Ovary (tissue), 10 donors: Measurements from ENCODE around the gene COL28A1. TPM values are rescaled to one million over a fixed set of nuclear protein-coding genes. Genes with fewer than 3 reads are reported as not detected.

Experiments
- DNase-seq, 5 donors: peaks; one replicate each; pipeline ENCODE4 v3.0.0-alpha.2; 2019 to 2020
- H3K27ac ChIP-seq, 2 donors: fragments of 200-600 bp; one replicate each; pipeline versions ENCODE4 v1.5.1 to v1.8.0; 2019 to 2022
- H3K27me3 ChIP-seq: fragments of 200-600 bp; one replicate; pipeline ENCODE4 v1.8.0; 2022
- H3K36me3 ChIP-seq: fragments of 200-600 bp; sonication (generic); one replicate; pipeline ENCODE4 v1.5.1; 2019
- H3K4me1 ChIP-seq: one replicate; pipeline ENCODE4 v1.8.1; 2013; ENCODE audit warnings: mild to moderate bottlenecking, moderate library complexity; ENCODE audit not compliant: insufficient read depth
- H3K4me3 ChIP-seq: fragments of 200-600 bp; sonication (generic); one replicate; pipeline ENCODE4 v1.5.1; 2017
- H3K9me3 ChIP-seq, 2 donors: fragments of 200-600 bp in 1 of 2; sonication (generic) in 1 of 2; one replicate each; pipeline versions ENCODE4 v1.5.1 to v1.8.1; 2013 to 2019; ENCODE audit warnings: mild to moderate bottlenecking in 1 of 2, moderate library complexity in 1 of 2
- CTCF ChIP-seq, 3 donors: fragments of 450-650 bp in 2 of 3; fragments of 200-600 bp in 1 of 3; IDR thresholded peaks; one replicate each; pipeline versions ENCODE4 v1.5.1 to v1.8.0; 2016 to 2022; ENCODE audit warnings: antibody characterized with exemption in 3 of 3, mild to moderate bottlenecking in 1 of 3
- EP300 ChIP-seq: sonication (generic); formaldehyde crosslinking; IDR thresholded peaks from one replicate; pipeline ENCODE4 v1.6.1; 2017; ENCODE audit warnings: antibody characterized with exemption
- POLR2A ChIP-seq: fragments of 450-650 bp; IDR thresholded peaks from one replicate; pipeline ENCODE4 v1.6.1; 2017; ENCODE audit warnings: antibody characterized with exemption, mild to moderate bottlenecking, moderate library complexity
- WGBS, 3 donors: extraction: QIAGEN DNeasy Blood & Tissue Kit in 1 of 3; methylation state at CpG; one replicate each; pipeline versions ENCODE4 v1.1.5 to v1.1.7; 2013 to 2017; 5-methylcytosine and 5-hydroxymethylcytosine counted together
- intact Hi-C, 4 donors: fragments of 100-400 bp; cut with DNase I; formaldehyde crosslinking; loops; one replicate each; pipeline versions ENCODE4 v1.11.0 to v1.15.1; 2022 to 2023
- long read RNA-seq, 3 donors: library from polyadenylated mRNA in 2 of 3; unstranded in 2 of 3; transcript quantifications; one replicate each; pipeline ENCODE4 v2.0.0 and lab custom pipeline, GENCODE V29; 2021 to 2026
- polyA plus RNA-seq, 2 donors: library from polyadenylated mRNA; stranded (reverse); fragments of 200-250 nt in 1 of 2; fragments of 350-450 nt in 1 of 2; fragmentation: Illumina TruSeq in 1 of 2; extraction: RNeasy Lipid Tissue Mini Kit (QIAGEN cat#74804) in 1 of 2; gene quantifications; one replicate each; pipeline ENCODE4 v1.2.3, GENCODE V29; 2013 to 2014
- total RNA-seq, 7 donors: library from RNA; depleted of rRNA in 2 of 7; stranded (reverse); fragments of >200 nt in 2 of 7; fragmentation: NEBNext Ultra II Directional in 3 of 7; extraction: Animal tissue kit (Norgen Biotek cat#: 25700) in 3 of 7; gene quantifications; one replicate each; pipeline versions ENCODE4 v1.1.0 to v1.2.4, GENCODE V29; 2016 to 2023
- donor health status: DM: no; HTN: no; CAD: no; lungs with moderate emphysema.
- donor health status: DM: no; HTN: no; CAD: no.
- donor health status: Bipolar disorder and iron deficiency.
- donor health status: DM: yes; HTN: yes; CAD: no.
- donor health status: DM: no; HTN: no; CAD: no.
- donor health status: DM: yes; HTN: yes; CAD: no.

COL28A1 gene
- total RNA-seq (1 to 10 TPM in 6 of 7 donors, under 1 TPM in 1; 0.87 to 3.2 (median 1.4) TPM), polyA plus RNA-seq (1 to 10 TPM in 1 of 2 donors, under 1 TPM in 1; 0.29 to 4.2 TPM)
- long read RNA-seq, donor 1 = 0 reads
- long read RNA-seq, donor 2 = 0 reads
- long read RNA-seq, donor 3 = 0 reads

GRCh38 chr7:7535691-7536090 lies at the start of gene COL28A1:
Gene COL28A1 (minus strand): TSS chr7:7535873. CDS start chr7:7532875, 2,998 bp downstream.
- Histone ChIP-seq H3K27me3 (no peaks in the 10 kb centered on the region), H3K9me3 (no peaks in the 10 kb centered on the region), H3K4me3 (no peak within 1 kb of the TSS), H3K4me1 (no peaks in the 10 kb centered on the region), H3K36me3 (no peaks in the 10 kb centered on the region), H3K27ac (no peak within 1 kb of the TSS)
- TF ChIP-seq POLR2A (no peak), CTCF (IDR thresholded peaks at IDR 0.05) (no peak), EP300 (no peak)
- DNase-seq = no peak
- intact Hi-C loops = loop anchor here in 1 of 4 donors (10.0 kb wide), 1 partner anchor 111 kb away; no protein-coding TSS in a partner anchor
- WGBS, 3 donors = 0 to 6% (median 0%) methylated on average over 1 of the region's 1 CpG

DNA sequence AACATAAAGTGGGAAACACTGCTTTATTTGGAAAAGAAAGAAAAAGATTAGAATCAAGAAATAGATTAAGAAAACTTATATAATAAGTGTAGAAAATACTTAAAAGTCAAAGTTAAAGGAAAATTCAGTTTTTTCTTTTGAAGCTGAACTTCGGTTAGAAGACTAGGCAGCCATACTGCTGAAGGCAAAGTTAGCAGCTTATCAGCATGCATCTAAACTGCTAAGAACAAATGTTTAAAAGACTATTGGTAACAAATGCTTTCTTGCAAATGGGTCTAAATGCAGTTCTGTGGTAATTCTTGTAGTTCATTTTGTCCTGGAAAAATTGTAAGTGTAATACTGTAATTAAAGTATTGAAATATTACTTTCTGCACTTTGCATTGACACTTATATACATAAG lies 49.0 kb upstream of the COL28A1 start:
- Histone ChIP-seq H3K27ac (no peak overlapping the region), H3K9me3 (no peaks in the 10 kb centered on the region), H3K36me3 (no peaks in the 10 kb centered on the region), H3K4me3 (no peak overlapping the region), H3K4me1 (no peaks in the 10 kb centered on the region), H3K27me3 (no peaks in the 10 kb centered on the region)
- intact Hi-C loops = no loop called here
- 89 to 94% (median 93%) methylated on average over 1 of the region's 1 CpG for WGBS, 3 donors
- DNase-seq = no peak
- no peak for TF ChIP-seq EP300
- TF ChIP-seq POLR2A = no peak
- TF ChIP-seq CTCF (IDR thresholded peaks at IDR 0.05) = no peak

GRCh38 chr7:7583731-7584130 lies 48.1 kb upstream of the COL28A1 start:
- Histone ChIP-seq H3K27me3 (no peaks in the 10 kb centered on the region), H3K9me3 (no peaks in the 10 kb centered on the region), H3K36me3 (no peaks in the 10 kb centered on the region), H3K4me3 (no peak overlapping the region), H3K27ac (no peak overlapping the region), H3K4me1 (no peaks in the 10 kb centered on the region)
- intact Hi-C loops = no loop called here
- WGBS, 3 donors = 12 to 21% (median 15%) methylated on average over 2 of the region's 2 CpGs
- no peak for DNase-seq
- TF ChIP-seq POLR2A (no peak), CTCF (IDR thresholded peaks at IDR 0.05) (no peak)

DNA sequence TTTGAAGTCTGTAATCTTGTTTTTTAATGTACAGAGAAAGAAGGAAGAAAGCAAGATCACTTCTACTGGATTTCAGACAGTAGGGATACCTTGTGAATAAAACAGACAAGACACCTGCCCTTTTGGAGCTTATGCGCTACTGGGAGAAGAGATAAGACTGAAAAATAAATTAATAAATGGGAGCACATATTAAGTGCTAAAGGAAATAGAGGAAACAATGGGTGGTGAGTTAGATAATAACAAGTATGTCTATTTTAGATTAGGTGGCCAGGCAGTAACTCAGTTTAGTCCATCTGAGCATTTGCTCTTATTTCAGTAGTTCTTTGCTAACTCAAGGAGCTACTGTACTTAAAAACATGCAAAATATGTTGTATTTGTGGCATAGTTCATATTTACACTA lies 46.9 kb upstream of the COL28A1 start:
- 85 to 97% (median 95%) methylated on average over 1 of the region's 1 CpG for WGBS, 3 donors
- DNase-seq = no peak
- no peak for TF ChIP-seq EP300
- no peak for TF ChIP-seq CTCF (IDR thresholded peaks at IDR 0.05)
- TF ChIP-seq POLR2A = no peak
- Histone ChIP-seq H3K27ac (no peak overlapping the region), H3K4me3 (no peak overlapping the region), H3K27me3 (no peaks in the 10 kb centered on the region), H3K36me3 (no peaks in the 10 kb centered on the region), H3K9me3 (no peaks in the 10 kb centered on the region), H3K4me1 (no peaks in the 10 kb centered on the region)
- intact Hi-C loops = no loop called here
